Measurements from ENCODE around the gene SLAIN2.
"Not testable (repeated sequence)": the region's sequence is repeated elsewhere in the genome, so short reads cannot be mapped to it uniquely, and the experiment has no call there.

Gene SLAIN2

GRCh38 chr4:48340965-48341775 lies at the start of gene SLAIN2:
Gene SLAIN2 (plus strand): TSS chr4:48341529. CDS start chr4:48341740, 211 bp downstream.
- peak; percentile 97 for DNase-seq (ENCODE audit: extremely low read depth, insufficient read length)
- TF ChIP-seq CTCF (IDR thresholded peaks at IDR 0.05; ENCODE audit: insufficient read depth, low read length, poor library complexity, severe bottlenecking) = peak; percentile 13
- H3K27me3 ChIP-seq (replicated peaks; ENCODE audit: control insufficient read depth, insufficient read depth, low read length) = no peaks in the 10 kb centered on the region
- H3K4me3 ChIP-seq (replicated peaks; ENCODE audit: low read depth, low read length) = peak within 1 kb of the TSS; percentile 93
- no peaks in the 10 kb centered on the region for H3K36me3 ChIP-seq (ENCODE audit: control insufficient read depth, insufficient read depth, low read length)

GRCh38 chr4:48292218-48292790 lies 49.0 kb upstream of the SLAIN2 start:
- not testable (repeated sequence) for H3K36me3 ChIP-seq (ENCODE audit: control insufficient read depth, insufficient read depth, low read length); DNase-seq (ENCODE audit: extremely low read depth, insufficient read length); H3K27me3 ChIP-seq (replicated peaks; ENCODE audit: control insufficient read depth, insufficient read depth, low read length)

GRCh38 chr4:48295116-48295515 lies 46.2 kb upstream of the SLAIN2 start:
- DNase-seq (ENCODE audit: extremely low read depth, insufficient read length) = no peak
- no peaks in the 10 kb centered on the region for H3K36me3 ChIP-seq (ENCODE audit: control insufficient read depth, insufficient read depth, low read length)
- TF ChIP-seq CTCF (IDR thresholded peaks at IDR 0.05; ENCODE audit: insufficient read depth, low read length, poor library complexity, severe bottlenecking) = no peak
- H3K4me3 ChIP-seq (replicated peaks; ENCODE audit: low read depth, low read length) = no peak overlapping the region
- H3K27me3 ChIP-seq (replicated peaks; ENCODE audit: control insufficient read depth, insufficient read depth, low read length) = no peaks in the 10 kb centered on the region

More at GRCh38 chr4:48292218-48292790, 49.0 kb upstream of the SLAIN2 start:
- H3K4me3 ChIP-seq (replicated peaks; ENCODE audit: low read depth, low read length) = not testable (repeated sequence)

- no peak for TF ChIP-seq CTCF (IDR thresholded peaks at IDR 0.05; ENCODE audit: insufficient read depth, low read length, poor library complexity, severe bottlenecking)
- Histone ChIP-seq H3K27me3 (replicated peaks; ENCODE audit: control insufficient read depth, insufficient read depth, low read length) (no peaks in the 10 kb centered on the region), H3K36me3 (ENCODE audit: control insufficient read depth, insufficient read depth, low read length) (no peaks in the 10 kb centered on the region), H3K4me3 (replicated peaks; ENCODE audit: low read depth, low read length) (no peak overlapping the region)
- DNase-seq (ENCODE audit: extremely low read depth, insufficient read length) = no peak
These were observed 45.0 kb upstream of the SLAIN2 start for GRCh38 chr4:48296365-48296764.

- Histone ChIP-seq H3K36me3 (ENCODE audit: control insufficient read depth, insufficient read depth, low read length) (no peaks in the 10 kb centered on the region), H3K4me3 (replicated peaks; ENCODE audit: low read depth, low read length) (no peak overlapping the region), H3K27me3 (replicated peaks; ENCODE audit: control insufficient read depth, insufficient read depth, low read length) (no peaks in the 10 kb centered on the region)
- DNase-seq (ENCODE audit: extremely low read depth, insufficient read length) = no peak
- TF ChIP-seq CTCF (IDR thresholded peaks at IDR 0.05; ENCODE audit: insufficient read depth, low read length, poor library complexity, severe bottlenecking) = no peak
These were observed 44.0 kb upstream of the SLAIN2 start for GRCh38 chr4:48297256-48297846.

GRCh38 chr4:48299560-48299959 lies 41.8 kb upstream of the SLAIN2 start:
- Histone ChIP-seq H3K36me3 (ENCODE audit: control insufficient read depth, insufficient read depth, low read length) (no peaks in the 10 kb centered on the region), H3K4me3 (replicated peaks; ENCODE audit: low read depth, low read length) (no peak overlapping the region), H3K27me3 (replicated peaks; ENCODE audit: control insufficient read depth, insufficient read depth, low read length) (no peaks in the 10 kb centered on the region)
- DNase-seq (ENCODE audit: extremely low read depth, insufficient read length) = no peak
- no peak for TF ChIP-seq CTCF (IDR thresholded peaks at IDR 0.05; ENCODE audit: insufficient read depth, low read length, poor library complexity, severe bottlenecking)

Measured in GM06990 (cell line).